Astrocyte (in vitro differentiated cells and primary cell): ENCODE data around the gene PPM1F. TPM values are rescaled to one million over a fixed set of nuclear protein-coding genes. Genes with fewer than 3 reads are reported as not detected.
"Not testable (repeated sequence)": the region's sequence is repeated elsewhere in the genome, so short reads cannot be mapped to it uniquely, and the experiment has no call there.

Source experiments
- DNase-seq: peaks from one replicate; pipeline ENCODE4 v3.0.0-alpha.2; 2010; ENCODE audit warnings: low read depth
- FAIRE-seq: peaks from 2 replicates; lab custom pipeline; 2011; peaks lifted over from hg19 to GRCh38; lab: Jason Lieb, UNC
- H2AFZ ChIP-seq: 2 replicates; pipeline ENCODE4 v1.6.0; 2012; ENCODE audit warnings: low read depth, low read length, inconsistent platforms
- H3K27ac ChIP-seq: 2 replicates; pipeline ENCODE4 v1.5.1; 2011; ENCODE audit warnings: low read depth, low read length, inconsistent platforms
- H3K27me3 ChIP-seq: 2 replicates; pipeline ENCODE4 v1.6.0; 2011; ENCODE audit warnings: low read length, inconsistent platforms; ENCODE audit not compliant: insufficient read depth
- H3K36me3 ChIP-seq: 2 replicates; pipeline ENCODE4 v1.5.1; 2011; ENCODE audit warnings: low read length, inconsistent platforms; ENCODE audit not compliant: insufficient read depth
- H3K4me1 ChIP-seq: 2 replicates; pipeline ENCODE4 v1.5.1; 2011; ENCODE audit warnings: low read length, inconsistent platforms; ENCODE audit not compliant: insufficient read depth
- H3K4me2 ChIP-seq: 2 replicates; pipeline ENCODE4 v1.6.0; 2012; ENCODE audit warnings: low read length, inconsistent platforms
- H3K4me3 ChIP-seq: 2 replicates; pipeline ENCODE4 v1.5.1; 2011; ENCODE audit warnings: low read depth, mild to moderate bottlenecking, low read length, inconsistent platforms; ENCODE audit not compliant: insufficient read depth
- H3K79me2 ChIP-seq: 2 replicates; pipeline ENCODE4 v1.6.0; 2012; ENCODE audit warnings: mild to moderate bottlenecking, low read length, inconsistent platforms; ENCODE audit not compliant: insufficient read depth
- H3K9ac ChIP-seq: 2 replicates; pipeline ENCODE4 v1.6.0; 2012; ENCODE audit warnings: mild to moderate bottlenecking, low read length, inconsistent platforms
- H3K9me3 ChIP-seq: 2 replicates; pipeline ENCODE4 v1.5.1; 2012; ENCODE audit warnings: low read depth, mild to moderate bottlenecking, low read length, inconsistent platforms; ENCODE audit not compliant: insufficient read depth
- H4K20me1 ChIP-seq: 2 replicates; pipeline ENCODE4 v1.6.0; 2012; ENCODE audit warnings: low read length, inconsistent platforms; ENCODE audit not compliant: insufficient read depth
- H3K27ac Mint-ChIP-seq: one replicate; pipeline ENCODE4 v1.8.0; 2021; ENCODE audit warnings: mild to moderate bottlenecking, mixed read lengths; ENCODE audit not compliant: unreplicated experiment
- H3K27me3 Mint-ChIP-seq: one replicate; pipeline ENCODE4 v1.8.0; 2021; ENCODE audit warnings: low read depth, mixed read lengths; ENCODE audit not compliant: unreplicated experiment
- H3K36me3 Mint-ChIP-seq: one replicate; pipeline ENCODE4 v1.8.0; 2021; ENCODE audit warnings: low read depth, mixed read lengths; ENCODE audit not compliant: unreplicated experiment
- H3K4me1 Mint-ChIP-seq: one replicate; pipeline ENCODE4 v1.8.0; 2021; ENCODE audit warnings: low read depth, mixed read lengths; ENCODE audit not compliant: unreplicated experiment
- H3K4me3 Mint-ChIP-seq: one replicate; pipeline ENCODE4 v1.8.0; 2021; ENCODE audit warnings: mild to moderate bottlenecking, moderate library complexity, mixed read lengths; ENCODE audit not compliant: unreplicated experiment
- H3K9me3 Mint-ChIP-seq: one replicate; pipeline ENCODE4 v1.8.0; 2021; ENCODE audit warnings: mild to moderate bottlenecking, mixed read lengths; ENCODE audit not compliant: unreplicated experiment
- CTCF ChIP-seq: IDR thresholded peaks from 2 replicates; pipeline ENCODE4 v1.5.1; 2011; ENCODE audit warnings: low read depth, mild to moderate bottlenecking, inconsistent platforms, low read length, moderate library complexity; ENCODE audit not compliant: insufficient read depth
- EZH2 ChIP-seq: IDR thresholded peaks from 2 replicates; pipeline ENCODE4 v1.6.1; 2012; ENCODE audit warnings: mild to moderate bottlenecking, low read length, inconsistent platforms; ENCODE audit not compliant: insufficient read depth
- total RNA-seq: library from RNA; stranded (reverse); gene quantifications from 2 replicates; pipeline ENCODE4 v1.2.1, GENCODE V29; 2021

PPM1F gene
- total RNA-seq, 1 donor from 2014 or later = 27.9 TPM

- Mint-ChIP-seq H3K36me3 (no peaks in the 10 kb centered on the region), H3K27me3 (no peaks in the 10 kb centered on the region), H3K27ac (no peak overlapping the region), H3K9me3 (no peaks in the 10 kb centered on the region), H3K4me3 (no peak overlapping the region), H3K4me1 (peaks cover 4% of the 10 kb centered on the region)
- Histone ChIP-seq H3K4me1 (no peaks in the 10 kb centered on the region), H3K36me3 (no peaks in the 10 kb centered on the region), H3K27me3 (no peaks in the 10 kb centered on the region), H3K4me2 (no peak overlapping the region), H3K9ac (no peak overlapping the region), H4K20me1 (peaks cover 2% of the 10 kb centered on the region), H3K27ac (no peak overlapping the region), H3K79me2 (no peaks in the 10 kb centered on the region), H3K9me3 (no peaks in the 10 kb centered on the region), H2AFZ (no peak overlapping the region), H3K4me3 (no peak overlapping the region)
- TF ChIP-seq EZH2 (no peak), CTCF (no peak)
- DNase-seq = no peak
- no peak for FAIRE-seq
Observed at GRCh38 chr22:21916309-21916918, 36.2 kb downstream of the PPM1F start.

GRCh38 chr22:21915624-21916308 lies 36.9 kb downstream of the PPM1F start:
- Histone ChIP-seq H3K4me3 (no peak overlapping the region), H3K9ac (no peak overlapping the region), H3K79me2 (no peaks in the 10 kb centered on the region), H3K27ac (no peak overlapping the region), H3K4me2 (no peak overlapping the region), H3K4me1 (no peaks in the 10 kb centered on the region), H4K20me1 (no peaks in the 10 kb centered on the region), H2AFZ (no peak overlapping the region), H3K36me3 (no peaks in the 10 kb centered on the region), H3K9me3 (no peaks in the 10 kb centered on the region), H3K27me3 (no peaks in the 10 kb centered on the region)
- Mint-ChIP-seq H3K4me3 (no peak overlapping the region), H3K9me3 (no peaks in the 10 kb centered on the region), H3K27me3 (no peaks in the 10 kb centered on the region), H3K27ac (no peak overlapping the region), H3K4me1 (peaks cover 4% of the 10 kb centered on the region), H3K36me3 (no peaks in the 10 kb centered on the region)
- TF ChIP-seq CTCF (no peak), EZH2 (no peak)
- DNase-seq = no peak
- no peak for FAIRE-seq

- H3K9ac ChIP-seq, H3K27me3 Mint-ChIP-seq, H3K36me3 Mint-ChIP-seq, H3K9me3 Mint-ChIP-seq, H3K4me3 ChIP-seq, H3K27me3 ChIP-seq, H3K4me1 Mint-ChIP-seq, H2AFZ ChIP-seq, H4K20me1 ChIP-seq, H3K27ac ChIP-seq, H3K4me1 ChIP-seq, H3K27ac Mint-ChIP-seq, H3K4me2 ChIP-seq, DNase-seq, FAIRE-seq, H3K36me3 ChIP-seq, H3K9me3 ChIP-seq, H3K79me2 ChIP-seq, H3K4me3 Mint-ChIP-seq: not testable (repeated sequence)
Observed at GRCh38 chr22:21914033-21914642, 38.5 kb downstream of the PPM1F start.

DNA sequence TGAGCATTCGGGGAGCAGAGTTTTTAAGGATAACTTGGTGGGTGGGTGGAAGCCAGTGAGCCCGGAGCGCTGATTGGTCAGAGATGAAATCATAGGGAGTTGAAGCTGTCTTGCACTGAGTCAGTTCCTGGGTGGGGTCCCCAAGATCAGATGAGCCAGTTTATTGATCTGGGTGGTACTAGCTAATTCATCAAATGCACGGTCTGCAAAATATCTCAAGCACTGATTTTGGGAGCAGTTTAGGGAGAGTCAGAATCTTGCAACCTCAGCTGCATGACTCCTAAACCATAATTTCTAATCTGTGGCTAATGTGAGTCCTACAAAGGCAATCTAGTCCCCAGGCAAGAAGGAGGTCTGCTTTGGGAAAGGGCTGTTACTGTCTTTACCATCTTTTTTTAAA lies 42.3 kb downstream of the PPM1F start:
- not testable (repeated sequence) for H3K9me3 ChIP-seq, H3K27ac Mint-ChIP-seq, H3K36me3 ChIP-seq, H3K27me3 ChIP-seq, H3K4me3 Mint-ChIP-seq, H3K27ac ChIP-seq, H3K9me3 Mint-ChIP-seq, H3K36me3 Mint-ChIP-seq, FAIRE-seq, H2AFZ ChIP-seq, H3K4me2 ChIP-seq, H3K4me3 ChIP-seq, H3K79me2 ChIP-seq, DNase-seq, H3K4me1 Mint-ChIP-seq, H3K27me3 Mint-ChIP-seq, H4K20me1 ChIP-seq, H3K4me1 ChIP-seq, H3K9ac ChIP-seq
